Measurements from ENCODE around the gene MSI2.

The MSI2 gene

DNA sequence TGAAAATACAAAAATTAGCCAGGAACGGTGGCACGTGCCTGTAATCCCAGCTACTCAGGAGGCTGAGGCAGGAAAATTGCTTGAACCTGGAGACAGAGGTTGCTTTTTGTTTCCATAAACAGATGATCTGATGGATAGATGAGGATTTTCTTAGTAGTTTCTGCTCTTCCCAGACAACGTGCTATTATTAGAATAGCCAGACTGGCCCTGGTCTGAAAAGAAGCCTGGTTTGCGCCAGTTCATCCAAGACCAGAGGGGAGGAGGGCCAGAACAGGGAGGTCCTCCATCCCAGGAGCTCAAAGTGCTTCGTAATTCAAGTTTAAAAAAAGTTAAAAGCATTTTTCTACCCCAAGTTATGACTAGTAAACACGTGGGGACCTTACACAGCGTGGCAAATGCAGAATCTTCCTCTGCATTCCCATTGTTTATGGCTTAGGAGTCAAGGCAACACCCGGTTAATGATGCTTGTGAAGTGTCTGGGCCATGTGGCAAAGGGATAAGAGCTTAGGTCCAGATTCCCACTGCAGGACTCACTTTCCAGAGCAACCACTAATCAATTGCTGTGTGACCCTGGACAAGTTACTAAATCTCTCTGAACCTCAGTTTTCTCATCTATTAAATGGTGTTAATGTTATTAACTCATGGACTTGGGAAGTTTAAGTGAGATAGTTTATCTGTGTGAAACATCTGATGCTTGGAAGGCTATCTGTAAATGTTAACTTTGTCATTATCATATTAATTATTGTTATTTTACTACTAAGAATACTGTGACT, 283.4 kb downstream of the MSI2 start:
- no CpG with 5 or more reads among the region's 8 CpGs for WGBS, 2 donors (ENCODE audit: extremely low coverage in 2 of 2, insufficient read length in 2 of 2, insufficient replicate concordance in 1 of 2)
- Histone ChIP-seq H2AFZ (ENCODE audit: low read length) (no peak overlapping the region), H3K27ac (replicated peaks; ENCODE audit: low read length) (no peak overlapping the region)

DNA sequence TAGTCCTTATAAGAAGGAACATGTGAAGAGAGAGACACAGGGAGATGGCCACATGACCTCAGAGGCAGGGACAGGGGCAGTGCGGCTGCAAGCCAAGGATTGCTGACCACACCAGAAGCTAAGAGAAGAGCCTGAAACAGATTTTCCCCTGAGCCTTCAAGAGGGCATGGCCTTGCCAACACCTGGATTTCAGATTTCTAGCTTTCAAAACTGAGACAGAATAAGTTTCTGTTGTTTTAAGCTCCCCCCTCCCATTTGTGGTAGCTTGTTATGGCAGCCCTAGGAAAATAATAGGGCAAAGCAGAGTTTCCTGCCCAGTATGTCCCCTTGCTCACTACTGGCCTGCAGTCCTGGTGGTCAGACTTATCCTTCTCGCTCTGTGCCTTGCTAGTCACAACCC, 284.3 kb downstream of the MSI2 start:
- Histone ChIP-seq H2AK5ac (ENCODE audit: low read depth, low read length) (no peak overlapping the region), H3K18ac (ENCODE audit: low read length) (no peak overlapping the region), H2AFZ (ENCODE audit: low read length) (no peak overlapping the region), H3K27ac (replicated peaks; ENCODE audit: low read length) (no peak overlapping the region), H4K8ac (ENCODE audit: low read depth, low read length) (no peak overlapping the region), H3K14ac (ENCODE audit: low read length) (no peak overlapping the region), H3K23ac (ENCODE audit: low read depth, low read length, poor library complexity) (no peak overlapping the region), H2BK120ac (ENCODE audit: low read depth, low read length) (no peak overlapping the region), H3K27me3 (ENCODE audit: control insufficient read depth in 3 of 3, insufficient read depth in 3 of 3, low read depth in 1 of 3, low read length in 3 of 3) (no peaks in the 10 kb centered on the region), H2BK15ac (ENCODE audit: low read length) (no peak overlapping the region), H3K36me3 (replicated peaks in 1 of 2; ENCODE audit: control insufficient read depth in 2 of 2, insufficient read depth in 2 of 2, low read length in 2 of 2) (peaks cover 0 to 8% of the 10 kb centered on the region in 2 donors), H2BK5ac (ENCODE audit: low read length) (no peak overlapping the region), H3K9me3 (replicated peaks in 1 of 2; ENCODE audit: control insufficient read depth in 2 of 2, insufficient read depth in 1 of 2, low read depth in 1 of 2, low read length in 2 of 2) (no peaks in the 10 kb centered on the region), H2BK12ac (ENCODE audit: low read length) (no peak overlapping the region), H4K91ac (ENCODE audit: low read depth, low read length, poor library complexity) (no peak overlapping the region), H3K9ac (ENCODE audit: low read depth, low read length, poor library complexity) (no peak overlapping the region), H3K4me2 (ENCODE audit: insufficient read depth, low read length, poor library complexity, severe bottlenecking) (no peak overlapping the region), H3K79me1 (ENCODE audit: low read depth, low read length) (peaks cover 6% of the 10 kb centered on the region), H3K4ac (ENCODE audit: low read length) (no peak overlapping the region), H3K4me1 (ENCODE audit: control insufficient read depth in 2 of 2, insufficient read depth in 1 of 2, low read depth in 1 of 2, low read length in 2 of 2) (peaks cover 53 to 61% of the 10 kb centered on the region in 2 donors), H3K4me3 (ENCODE audit: low read length in 2 of 2) (no peak overlapping the region)
- no CpG with 5 or more reads among the region's 2 CpGs for WGBS, 2 donors (ENCODE audit: extremely low coverage in 2 of 2, insufficient read length in 2 of 2, insufficient replicate concordance in 1 of 2)
- no peak for DNase-seq (ENCODE audit: low spot score)

More for the DNA sequence above, 283.4 kb downstream of the MSI2 start:
- Histone ChIP-seq H3K27me3 (ENCODE audit: control insufficient read depth in 3 of 3, insufficient read depth in 3 of 3, low read depth in 1 of 3, low read length in 3 of 3) (no peaks in the 10 kb centered on the region), H3K4me3 (ENCODE audit: low read length in 2 of 2) (no peak overlapping the region), H4K91ac (ENCODE audit: low read depth, low read length, poor library complexity) (no peak overlapping the region), H4K8ac (ENCODE audit: low read depth, low read length) (no peak overlapping the region), H3K23ac (ENCODE audit: low read depth, low read length, poor library complexity) (no peak overlapping the region), H3K18ac (ENCODE audit: low read length) (no peak overlapping the region), H3K14ac (ENCODE audit: low read length) (no peak overlapping the region), H3K9me3 (replicated peaks in 1 of 2; ENCODE audit: control insufficient read depth in 2 of 2, insufficient read depth in 1 of 2, low read depth in 1 of 2, low read length in 2 of 2) (no peaks in the 10 kb centered on the region), H2BK120ac (ENCODE audit: low read depth, low read length) (no peak overlapping the region), H2AK5ac (ENCODE audit: low read depth, low read length) (no peak overlapping the region), H3K4me1 (ENCODE audit: control insufficient read depth in 2 of 2, insufficient read depth in 1 of 2, low read depth in 1 of 2, low read length in 2 of 2) (peaks cover 53% of the 10 kb centered on the region in 2 donors), H3K36me3 (replicated peaks in 1 of 2; ENCODE audit: control insufficient read depth in 2 of 2, insufficient read depth in 2 of 2, low read length in 2 of 2) (peaks cover 0 to 8% of the 10 kb centered on the region in 2 donors), H3K79me1 (ENCODE audit: low read depth, low read length) (peaks cover 6% of the 10 kb centered on the region), H3K4ac (ENCODE audit: low read length) (no peak overlapping the region), H3K9ac (ENCODE audit: low read depth, low read length, poor library complexity) (no peak overlapping the region), H3K4me2 (ENCODE audit: insufficient read depth, low read length, poor library complexity, severe bottlenecking) (no peak overlapping the region), H2BK15ac (ENCODE audit: low read length) (no peak overlapping the region), H2BK12ac (ENCODE audit: low read length) (no peak overlapping the region), H2BK5ac (ENCODE audit: low read length) (no peak overlapping the region)
- no peak for DNase-seq (ENCODE audit: low spot score)

DNA sequence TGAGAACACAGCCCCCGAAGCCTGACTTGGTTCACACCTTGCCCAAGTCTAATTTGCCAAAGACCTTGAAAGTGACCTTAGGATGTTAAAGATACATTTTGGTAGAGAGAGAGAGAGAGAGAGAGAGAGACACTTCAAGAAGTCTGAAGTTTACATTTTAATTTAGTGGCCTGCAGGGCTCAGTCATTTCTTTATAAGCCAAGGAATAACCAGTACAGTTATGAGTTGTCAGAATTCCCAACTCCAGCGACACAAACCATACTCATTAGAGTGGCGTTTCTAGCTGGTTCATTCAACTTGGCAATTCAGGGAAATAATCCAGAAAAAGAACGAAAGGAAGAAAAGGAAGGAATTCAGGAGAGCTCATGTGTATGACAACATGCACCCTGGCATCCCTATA, 284.7 kb downstream of the MSI2 start:
- Histone ChIP-seq H3K36me3 (replicated peaks in 1 of 2; ENCODE audit: control insufficient read depth in 2 of 2, insufficient read depth in 2 of 2, low read length in 2 of 2) (peaks cover 0 to 8% of the 10 kb centered on the region in 2 donors), H2BK12ac (ENCODE audit: low read length) (no peak overlapping the region), H2AFZ (ENCODE audit: low read length) (no peak overlapping the region), H2AK5ac (ENCODE audit: low read depth, low read length) (no peak overlapping the region), H3K27me3 (ENCODE audit: control insufficient read depth in 3 of 3, insufficient read depth in 3 of 3, low read depth in 1 of 3, low read length in 3 of 3) (no peaks in the 10 kb centered on the region), H3K9me3 (replicated peaks in 1 of 2; ENCODE audit: control insufficient read depth in 2 of 2, insufficient read depth in 1 of 2, low read depth in 1 of 2, low read length in 2 of 2) (no peaks in the 10 kb centered on the region), H3K23ac (ENCODE audit: low read depth, low read length, poor library complexity) (no peak overlapping the region), H2BK15ac (ENCODE audit: low read length) (no peak overlapping the region), H3K79me1 (ENCODE audit: low read depth, low read length) (peaks cover 6% of the 10 kb centered on the region), H3K4ac (ENCODE audit: low read length) (no peak overlapping the region), H4K91ac (ENCODE audit: low read depth, low read length, poor library complexity) (no peak overlapping the region), H3K4me1 (ENCODE audit: control insufficient read depth in 2 of 2, insufficient read depth in 1 of 2, low read depth in 1 of 2, low read length in 2 of 2) (peaks cover 54 to 65% of the 10 kb centered on the region in 2 donors), H3K9ac (ENCODE audit: low read depth, low read length, poor library complexity) (no peak overlapping the region), H2BK120ac (ENCODE audit: low read depth, low read length) (no peak overlapping the region), H3K4me3 (ENCODE audit: low read length in 2 of 2) (no peak overlapping the region), H3K14ac (ENCODE audit: low read length) (no peak overlapping the region), H4K8ac (ENCODE audit: low read depth, low read length) (no peak overlapping the region), H2BK5ac (ENCODE audit: low read length) (no peak overlapping the region), H3K4me2 (ENCODE audit: insufficient read depth, low read length, poor library complexity, severe bottlenecking) (no peak overlapping the region), H3K18ac (ENCODE audit: low read length) (no peak overlapping the region), H3K27ac (replicated peaks; ENCODE audit: low read length) (no peak overlapping the region)
- DNase-seq (ENCODE audit: low spot score): no peak
- no CpG with 5 or more reads among the region's 4 CpGs for WGBS, 2 donors (ENCODE audit: extremely low coverage in 2 of 2, insufficient read length in 2 of 2, insufficient replicate concordance in 1 of 2)

DNA sequence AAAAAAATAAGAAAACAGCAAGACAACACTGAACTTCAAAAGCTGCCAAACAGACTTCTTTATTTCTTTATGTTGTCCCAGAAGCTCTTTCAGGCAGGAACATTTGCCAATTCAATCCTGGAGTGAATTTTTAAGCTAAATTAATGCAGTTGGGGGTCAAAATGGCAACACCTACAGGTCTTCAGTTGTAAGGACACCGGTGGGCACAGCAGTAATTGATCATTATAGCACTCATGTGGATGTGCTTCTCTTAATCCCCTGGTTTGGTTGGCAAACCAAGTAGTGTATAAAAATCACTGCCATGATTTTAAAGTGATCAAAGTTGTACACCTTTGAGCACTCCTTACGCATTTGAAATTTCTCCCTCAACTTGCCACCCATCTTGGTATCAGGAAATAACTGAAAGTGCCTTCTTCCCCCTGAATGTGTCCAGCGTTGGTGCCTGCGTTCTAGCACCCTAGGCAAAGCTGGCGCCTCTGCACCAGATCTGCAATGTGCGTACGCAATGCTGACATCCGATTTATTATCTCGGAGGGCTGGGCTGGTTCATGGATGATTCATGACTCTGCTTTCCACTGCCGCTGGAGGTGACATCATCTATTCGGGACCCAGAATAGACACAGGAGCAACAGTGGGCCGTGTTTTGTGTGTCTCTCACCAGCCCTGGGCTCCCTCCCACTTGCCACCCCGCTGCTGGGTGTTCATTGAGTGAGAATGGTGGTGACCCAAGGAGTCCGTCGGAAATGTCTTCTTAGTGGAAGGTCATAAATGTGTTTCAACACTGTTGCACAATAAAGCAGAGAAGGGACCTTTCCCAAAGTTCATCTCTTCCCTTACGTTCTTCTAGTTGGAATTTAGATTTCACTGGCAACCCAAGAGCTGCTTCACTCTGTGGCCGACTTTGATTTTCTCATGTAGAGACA, 285.4 kb downstream of the MSI2 start:
- no peak overlapping the region for H2BK15ac ChIP-seq (ENCODE audit: low read length)
- no peak overlapping the region for H2BK12ac ChIP-seq (ENCODE audit: low read length)
- no CpG with 5 or more reads among the region's 17 CpGs for WGBS, 2 donors (ENCODE audit: extremely low coverage in 2 of 2, insufficient read length in 2 of 2, insufficient replicate concordance in 1 of 2)
- H3K4me2 ChIP-seq (ENCODE audit: insufficient read depth, low read length, poor library complexity, severe bottlenecking): no peak overlapping the region
- no peak overlapping the region for H2BK120ac ChIP-seq (ENCODE audit: low read depth, low read length)
- H4K8ac ChIP-seq (ENCODE audit: low read depth, low read length): no peak overlapping the region
- peaks cover 0 to 8% of the 10 kb centered on the region in 2 donors for H3K36me3 ChIP-seq (replicated peaks in 1 of 2; ENCODE audit: control insufficient read depth in 2 of 2, insufficient read depth in 2 of 2, low read length in 2 of 2)
- H3K27ac ChIP-seq (replicated peaks; ENCODE audit: low read length): no peak overlapping the region
- H3K18ac ChIP-seq (ENCODE audit: low read length): no peak overlapping the region
- no peak overlapping the region for H2AFZ ChIP-seq (ENCODE audit: low read length)
- no peak overlapping the region for H2AK5ac ChIP-seq (ENCODE audit: low read depth, low read length)
- no peaks in the 10 kb centered on the region for H3K27me3 ChIP-seq (ENCODE audit: control insufficient read depth in 3 of 3, insufficient read depth in 3 of 3, low read depth in 1 of 3, low read length in 3 of 3)
- no peak overlapping the region for H4K91ac ChIP-seq (ENCODE audit: low read depth, low read length, poor library complexity)
- no peaks in the 10 kb centered on the region for H3K9me3 ChIP-seq (replicated peaks in 1 of 2; ENCODE audit: control insufficient read depth in 2 of 2, insufficient read depth in 1 of 2, low read depth in 1 of 2, low read length in 2 of 2)
- no peak overlapping the region for H2BK5ac ChIP-seq (ENCODE audit: low read length)
- H3K9ac ChIP-seq (ENCODE audit: low read depth, low read length, poor library complexity): no peak overlapping the region
- peaks cover 49 to 65% of the 10 kb centered on the region in 2 donors for H3K4me1 ChIP-seq (ENCODE audit: control insufficient read depth in 2 of 2, insufficient read depth in 1 of 2, low read depth in 1 of 2, low read length in 2 of 2)
- no peak overlapping the region for H3K23ac ChIP-seq (ENCODE audit: low read depth, low read length, poor library complexity)
- no peak overlapping the region for H3K4ac ChIP-seq (ENCODE audit: low read length)
- DNase-seq (ENCODE audit: low spot score): no peak
- H3K4me3 ChIP-seq (ENCODE audit: low read length in 2 of 2): no peak overlapping the region
- H3K79me1 ChIP-seq (ENCODE audit: low read depth, low read length): peaks cover 6% of the 10 kb centered on the region
- H3K14ac ChIP-seq (ENCODE audit: low read length): no peak overlapping the region

Data from neuronal stem cell (in vitro differentiated cells).